MCF 10A (cell line): ENCODE results near the gene CPXM1. TPM values are rescaled to one million over a fixed set of nuclear protein-coding genes. Genes with fewer than 3 reads are reported as not detected.
"Not testable (repeated sequence)": the region's sequence is repeated elsewhere in the genome, so short reads cannot be mapped to it uniquely, and the experiment has no call there.

Experiments used
- BruUV-seq: library from RNA; stranded (reverse); fragments of 400-500 nt; replicated peaks from 2 replicates; lab custom pipeline; 2021; lab: Mats Ljungman, UMichigan
- CTCF ChIA-PET: fragments of 300-600 bp; sonication (Branson Sonifier 250); formaldehyde crosslinking; extraction: SDS; loops from one replicate; lab custom pipeline; 2021; ENCODE audit warnings: antibody characterized with exemption, inconsistent platforms; lab: Yijun Ruan, JAX
- POLR2A ChIA-PET: fragments of 300-600, 350-650 bp; sonication (Branson Sonifier 250); formaldehyde crosslinking; extraction: SDS; loops from one replicate; lab custom pipeline; 2020; ENCODE audit warnings: antibody characterized with exemption, inconsistent platforms; lab: Yijun Ruan, JAX
- DNase-seq: peaks from one replicate; pipeline ENCODE4 v3.0.0-alpha.2; 2018; ENCODE audit not compliant: unreplicated experiment
- H3K27ac Mint-ChIP-seq: one replicate; pipeline ENCODE4 v1.8.0; 2022; ENCODE audit warnings: mild to moderate bottlenecking, low read depth, mixed read lengths; ENCODE audit not compliant: unreplicated experiment
- H3K27me3 Mint-ChIP-seq: one replicate; pipeline ENCODE4 v1.8.0; 2022; ENCODE audit warnings: mixed read lengths; ENCODE audit not compliant: insufficient read depth, unreplicated experiment
- H3K36me3 Mint-ChIP-seq: one replicate; pipeline ENCODE4 v1.8.0; 2022; ENCODE audit warnings: mild to moderate bottlenecking, moderate library complexity, mixed read lengths; ENCODE audit not compliant: insufficient read depth, unreplicated experiment
- H3K4me1 Mint-ChIP-seq: one replicate; pipeline ENCODE4 v1.8.0; 2022; ENCODE audit warnings: mixed read lengths; ENCODE audit not compliant: insufficient read depth, unreplicated experiment
- H3K4me3 Mint-ChIP-seq: one replicate; pipeline ENCODE4 v1.8.0; 2022; ENCODE audit warnings: mild to moderate bottlenecking, moderate library complexity, mixed read lengths; ENCODE audit not compliant: unreplicated experiment
- H3K9me3 Mint-ChIP-seq: one replicate; pipeline ENCODE4 v1.8.0; 2022; ENCODE audit warnings: mixed read lengths; ENCODE audit not compliant: unreplicated experiment
- intact Hi-C: fragments of 100-400 bp; cut with micrococcal nuclease; formaldehyde crosslinking; loops from 2 replicates; pipeline ENCODE4 v1.14.1; 2022
- total RNA-seq: library from RNA; stranded (reverse); gene quantifications from 2 replicates; pipeline ENCODE4 v1.2.3, GENCODE V29; 2022
- TF ChIP-seq, protein P1 (sequence below): fragments of 200-600 bp; IDR thresholded peaks from one replicate; pipeline ENCODE4 v1.8.0; 2022; ENCODE audit warnings: antibody characterized with exemption, mild to moderate bottlenecking; ENCODE audit not compliant: unreplicated experiment

Gene CPXM1
- total RNA-seq, 1 experiment from 2014 or later: not detected

DNA sequence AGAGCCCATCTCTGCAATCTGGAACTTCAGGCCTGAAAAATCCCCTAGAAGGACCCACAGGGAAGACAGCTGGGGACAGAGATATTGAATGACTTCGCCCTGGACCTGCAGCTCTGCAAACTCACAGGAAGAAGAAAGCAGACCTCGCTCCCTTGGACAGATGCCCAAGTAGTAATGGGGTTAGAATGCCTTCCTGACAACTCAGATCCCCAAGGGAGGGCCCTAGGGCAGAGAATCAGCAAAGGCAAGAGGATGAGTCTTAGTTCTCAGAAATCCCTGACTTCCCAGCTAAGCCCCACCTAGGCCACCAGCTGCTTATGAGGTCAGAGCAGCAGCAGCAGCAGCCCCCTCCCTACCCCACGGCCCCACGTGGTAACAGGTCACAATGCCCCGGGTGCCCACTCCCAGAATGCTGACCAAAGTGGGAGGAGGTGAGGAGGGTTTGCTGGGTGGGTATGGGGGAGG lies 14.2 kb upstream of the CPXM1 start, which contains the start of gene C20orf141:
C20orf141 (plus strand) TSS at position 401 of the 465 bp plus-strand sequence. CDS start 198 bp downstream, outside the sequence.
- POLR2A ChIA-PET: interaction anchor here (0.7 to 0.9 kb wide), 4 partner anchors 14 to 94 kb away, joined by 3 to 6 read pairs (median 3); no protein-coding TSS in a partner anchor
- DNase-seq: peak; percentile 95

DNA sequence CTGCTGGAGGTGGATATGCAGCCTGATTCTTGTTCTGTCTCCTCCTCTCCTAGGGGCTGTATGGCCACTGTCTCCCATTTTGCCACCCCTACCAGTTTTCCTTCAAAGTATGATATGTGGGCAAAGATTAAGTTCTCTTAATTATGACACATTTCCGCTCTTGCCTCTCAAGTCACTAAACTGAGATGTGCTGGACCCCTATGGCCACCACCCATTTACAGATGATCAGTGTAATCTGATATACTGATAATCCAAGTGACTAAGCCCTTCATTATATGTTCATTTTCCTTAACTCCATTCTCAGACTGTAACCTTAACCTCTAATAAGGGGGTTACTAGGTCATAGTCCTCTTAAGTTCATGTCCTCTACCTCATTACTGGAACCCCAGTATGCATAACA lies 13.6 kb upstream of the CPXM1 start:
- ChIA-PET POLR2A (interaction anchor here (0.9 kb wide), 2 partner anchors 15 to 85 kb away, joined by 3 to 6 read pairs; no protein-coding TSS in a partner anchor), CTCF (interaction anchor here (0.6 kb wide), 1 partner anchor 228 kb away, joined by 3 read pairs; no protein-coding TSS in a partner anchor)
- H3K9me3 Mint-ChIP-seq: peaks cover 17% of the 10 kb centered on the region
- peaks cover 24% of the 10 kb centered on the region for H3K4me1 Mint-ChIP-seq
- TF ChIP-seq, protein P1, sequence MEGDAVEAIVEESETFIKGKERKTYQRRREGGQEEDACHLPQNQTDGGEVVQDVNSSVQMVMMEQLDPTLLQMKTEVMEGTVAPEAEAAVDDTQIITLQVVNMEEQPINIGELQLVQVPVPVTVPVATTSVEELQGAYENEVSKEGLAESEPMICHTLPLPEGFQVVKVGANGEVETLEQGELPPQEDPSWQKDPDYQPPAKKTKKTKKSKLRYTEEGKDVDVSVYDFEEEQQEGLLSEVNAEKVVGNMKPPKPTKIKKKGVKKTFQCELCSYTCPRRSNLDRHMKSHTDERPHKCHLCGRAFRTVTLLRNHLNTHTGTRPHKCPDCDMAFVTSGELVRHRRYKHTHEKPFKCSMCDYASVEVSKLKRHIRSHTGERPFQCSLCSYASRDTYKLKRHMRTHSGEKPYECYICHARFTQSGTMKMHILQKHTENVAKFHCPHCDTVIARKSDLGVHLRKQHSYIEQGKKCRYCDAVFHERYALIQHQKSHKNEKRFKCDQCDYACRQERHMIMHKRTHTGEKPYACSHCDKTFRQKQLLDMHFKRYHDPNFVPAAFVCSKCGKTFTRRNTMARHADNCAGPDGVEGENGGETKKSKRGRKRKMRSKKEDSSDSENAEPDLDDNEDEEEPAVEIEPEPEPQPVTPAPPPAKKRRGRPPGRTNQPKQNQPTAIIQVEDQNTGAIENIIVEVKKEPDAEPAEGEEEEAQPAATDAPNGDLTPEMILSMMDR: no peak
- no peak overlapping the region for H3K4me3 Mint-ChIP-seq
- no TSS peak for BruUV-seq
- H3K27ac Mint-ChIP-seq: no peak overlapping the region
- DNase-seq: no peak
- H3K36me3 Mint-ChIP-seq: no peaks in the 10 kb centered on the region
- H3K27me3 Mint-ChIP-seq: no peaks in the 10 kb centered on the region
- intact Hi-C loops: no loop called here

More for the DNA sequence above, 14.2 kb upstream of the CPXM1 start, which contains the start of gene C20orf141:
- H3K4me3 Mint-ChIP-seq: no peak within 1 kb of the TSS
- no peak within 1 kb of the TSS for H3K27ac Mint-ChIP-seq
- intact Hi-C loops: no loop called here
- CTCF ChIA-PET: interaction anchor here (1.1 kb wide), 1 partner anchor 138 kb away, joined by 4 read pairs; no protein-coding TSS in a partner anchor
- BruUV-seq: no TSS peak
- H3K27me3 Mint-ChIP-seq: peaks cover 2% of the 10 kb centered on the region
- TF ChIP-seq, protein P1: no peak
- H3K9me3 Mint-ChIP-seq: peaks cover 17% of the 10 kb centered on the region
- no peaks in the 10 kb centered on the region for H3K36me3 Mint-ChIP-seq
- peaks cover 24% of the 10 kb centered on the region for H3K4me1 Mint-ChIP-seq

DNA sequence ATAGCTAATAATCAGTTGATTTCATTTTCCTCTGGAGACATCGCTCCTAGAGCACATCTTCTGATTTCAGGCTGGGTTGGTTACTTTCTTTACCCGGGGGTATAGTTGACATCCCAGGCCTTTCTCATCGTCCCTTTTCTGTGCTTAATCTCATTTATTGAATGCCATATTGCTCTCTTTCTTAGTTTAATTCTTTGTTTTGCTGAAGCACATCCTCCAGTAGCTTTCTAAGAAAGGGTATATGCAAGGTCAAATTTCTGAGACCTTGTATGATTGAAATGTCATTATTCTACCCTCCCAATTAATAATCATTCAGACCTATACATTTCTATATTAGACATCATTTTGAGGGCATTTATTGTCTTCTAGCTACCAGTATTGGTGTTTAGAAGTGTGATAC lies 11.8 kb upstream of the CPXM1 start:
- ChIA-PET POLR2A (interaction anchor here (0.8 to 1.1 kb wide), 2 partner anchors 16 to 64 kb away, joined by 3 read pairs; no protein-coding TSS in a partner anchor), CTCF (no interaction called here)
- DNase-seq: no peak
- no peak overlapping the region for H3K4me3 Mint-ChIP-seq
- H3K36me3 Mint-ChIP-seq: no peaks in the 10 kb centered on the region
- BruUV-seq: no TSS peak
- H3K4me1 Mint-ChIP-seq: peaks cover 12% of the 10 kb centered on the region
- no peak overlapping the region for H3K27ac Mint-ChIP-seq
- no peaks in the 10 kb centered on the region for H3K27me3 Mint-ChIP-seq
- H3K9me3 Mint-ChIP-seq: peaks cover 17% of the 10 kb centered on the region
- TF ChIP-seq, protein P1: no peak
- intact Hi-C loops: no loop called here

DNA sequence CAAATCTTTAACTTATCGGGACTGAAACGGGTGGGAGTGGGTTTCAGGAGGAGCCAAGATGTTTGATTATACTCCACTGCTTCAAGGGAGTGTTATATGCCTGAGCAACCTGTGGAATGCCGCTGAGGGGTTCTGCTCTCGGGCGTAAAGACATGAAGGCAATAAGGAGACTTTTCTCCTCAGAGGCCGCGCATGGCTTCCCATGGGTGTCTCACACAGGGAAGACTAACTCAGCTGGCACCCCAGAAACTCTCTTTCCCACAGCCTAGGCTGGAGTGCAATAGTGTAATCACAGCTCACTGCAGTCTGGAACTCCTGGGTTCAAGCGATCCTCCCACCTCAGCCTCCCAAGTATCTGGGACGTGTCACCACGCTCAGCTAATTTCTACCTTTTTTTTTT lies 9.3 kb upstream of the CPXM1 start:
- Mint-ChIP-seq H3K9me3 (peaks cover 17% of the 10 kb centered on the region), H3K27me3 (peaks cover 13% of the 10 kb centered on the region), H3K27ac (no peak overlapping the region), H3K4me1 (peaks cover 6% of the 10 kb centered on the region), H3K4me3 (no peak overlapping the region), H3K36me3 (no peaks in the 10 kb centered on the region)
- POLR2A ChIA-PET: no interaction called here
- no TSS peak for BruUV-seq
- TF ChIP-seq, protein P1: no peak
- CTCF ChIA-PET: interaction anchor here (0.5 to 0.7 kb wide), 3 partner anchors 93 to 1136 kb away, joined by 3 to 7 read pairs (median 4); no protein-coding TSS in a partner anchor
- DNase-seq: no peak
- intact Hi-C loops: no loop called here

DNA sequence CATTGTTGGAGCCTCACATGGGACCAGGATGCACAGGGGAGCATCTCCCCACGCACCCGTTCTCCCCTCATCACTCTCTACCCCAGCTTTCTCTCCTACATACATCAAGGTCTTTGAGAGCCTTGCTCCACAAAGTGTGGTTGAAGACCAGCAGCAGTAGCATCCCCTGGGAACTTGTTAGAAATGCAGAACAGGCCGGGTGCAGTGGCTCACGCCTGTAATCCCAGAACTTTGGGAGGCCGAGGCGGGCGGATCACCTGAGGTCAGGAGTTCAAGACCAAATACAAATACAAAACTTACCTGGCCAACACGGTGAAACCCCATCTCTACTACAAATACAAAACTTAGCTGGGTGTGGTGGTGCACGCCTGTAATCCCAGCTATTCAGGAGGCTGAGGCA lies 7.5 kb upstream of the CPXM1 start:
- POLR2A ChIA-PET, H3K27ac Mint-ChIP-seq, H3K4me3 Mint-ChIP-seq, intact Hi-C loops, BruUV-seq, H3K36me3 Mint-ChIP-seq, H3K4me1 Mint-ChIP-seq, CTCF ChIA-PET, DNase-seq: not testable (repeated sequence)
- peaks cover 14% of the 10 kb centered on the region for H3K27me3 Mint-ChIP-seq
- H3K9me3 Mint-ChIP-seq: peaks cover 17% of the 10 kb centered on the region
